SK-N-SH treated with all-trans-retinoic acid at 6 μM for 48 hours (cell line): ENCODE data around the gene ARID5B.

Experiments used
- ATAC-seq: fragments of 200-7000 bp; cut with Tn5 transposase; 3 replicates; pipeline ENCODE4 v1.9.1; 2020; ENCODE audit warnings: mild to moderate bottlenecking, moderate library complexity
- ARNTL ChIP-seq: fragments of 450-650 bp; formaldehyde crosslinking; IDR thresholded peaks from 2 replicates; pipeline ENCODE4 v1.5.0; 2020; ENCODE audit warnings: low read depth, mild to moderate bottlenecking, moderate library complexity, borderline replicate concordance
- BACH2 ChIP-seq: fragments of 250-450 bp; sonication (Bioruptor Pico); IDR thresholded peaks from 2 replicates; pipeline ENCODE4 v1.9.0; 2021; ENCODE audit warnings: mild to moderate bottlenecking, borderline replicate concordance
- CSDC2 ChIP-seq: fragments of 250-450 bp; sonication (Bioruptor Pico); IDR thresholded peaks from 2 replicates; pipeline ENCODE4 v1.5.0; 2020; ENCODE audit warnings: mild to moderate bottlenecking, moderate library complexity
- ESRRG ChIP-seq: fragments of 250-450 bp; sonication (Bioruptor Pico); IDR thresholded peaks from 2 replicates; pipeline ENCODE4 v1.6.1; 2021; ENCODE audit warnings: mild to moderate bottlenecking
- GLIS3 ChIP-seq: fragments of 250-450 bp; sonication (Bioruptor Pico); IDR thresholded peaks from 2 replicates; pipeline ENCODE4 v1.5.0; 2020; ENCODE audit warnings: mild to moderate bottlenecking, moderate library complexity
- ISL1 ChIP-seq: fragments of 250-450 bp; sonication (Bioruptor Pico); IDR thresholded peaks from 2 replicates; pipeline ENCODE4 v2.1.2; 2022; ENCODE audit warnings: mild to moderate bottlenecking, moderate library complexity
- OSR1 ChIP-seq: fragments of 250-450 bp; sonication (Bioruptor Pico); IDR thresholded peaks from 2 replicates; pipeline ENCODE4 v1.8.0; 2022; ENCODE audit warnings: moderate library complexity, mild to moderate bottlenecking, inconsistent platforms
- PPARA ChIP-seq: fragments of 250-450 bp; sonication (Bioruptor Pico); IDR thresholded peaks from 2 replicates; pipeline ENCODE4 v1.5.0; 2020; ENCODE audit warnings: mild to moderate bottlenecking, borderline replicate concordance
- RARB ChIP-seq: fragments of 250-450 bp; sonication (Bioruptor Pico); IDR thresholded peaks from 2 replicates; pipeline ENCODE4 v1.8.0; 2021; ENCODE audit warnings: mild to moderate bottlenecking, moderate library complexity
- SNAI2 ChIP-seq: fragments of 250-450 bp; sonication (Bioruptor Pico); IDR thresholded peaks from 2 replicates; pipeline ENCODE4 v1.5.0; 2020; ENCODE audit warnings: mild to moderate bottlenecking, moderate library complexity
- TCF4 ChIP-seq: fragments of 250-450 bp; sonication (Bioruptor Pico); IDR thresholded peaks from 2 replicates; pipeline ENCODE4 v1.8.0; 2021; ENCODE audit warnings: mild to moderate bottlenecking, moderate library complexity, borderline replicate concordance
- ZC3H10 ChIP-seq: fragments of 250-450 bp; sonication (Bioruptor Pico); IDR thresholded peaks from 2 replicates; pipeline ENCODE4 v1.5.1; 2021; ENCODE audit warnings: mild to moderate bottlenecking, moderate library complexity
- ZFP3 ChIP-seq: fragments of 250-450 bp; sonication (Bioruptor Pico); IDR thresholded peaks from 2 replicates; pipeline ENCODE4 v1.5.0; 2020; ENCODE audit warnings: mild to moderate bottlenecking, moderate library complexity
- ZFP30 ChIP-seq: fragments of 450-650 bp; formaldehyde crosslinking; IDR thresholded peaks from 2 replicates; pipeline ENCODE4 v1.5.0; 2022; ENCODE audit warnings: mild to moderate bottlenecking, moderate library complexity
- ZNF565 ChIP-seq: fragments of 450-650 bp; formaldehyde crosslinking; conservative IDR thresholded peaks from 2 replicates; pipeline ENCODE4 v1.5.0; 2020; ENCODE audit warnings: low read depth, mild to moderate bottlenecking, moderate library complexity
- ZNF70 ChIP-seq: fragments of 450-650 bp; formaldehyde crosslinking; IDR thresholded peaks from 2 replicates; pipeline ENCODE4 v1.5.0; 2020; ENCODE audit warnings: mild to moderate bottlenecking, moderate library complexity
- ZNF8 ChIP-seq: fragments of 450-650 bp; formaldehyde crosslinking; IDR thresholded peaks from 2 replicates; pipeline ENCODE4 v1.5.0; 2020; ENCODE audit warnings: mild to moderate bottlenecking, moderate library complexity
- TF ChIP-seq, protein P1 (sequence below): fragments of 250-450 bp; sonication (Bioruptor Pico); IDR thresholded peaks from 2 replicates; pipeline ENCODE4 v1.8.0; 2021; ENCODE audit warnings: low read depth, mild to moderate bottlenecking, moderate library complexity, borderline replicate concordance
- TF ChIP-seq, protein P2 (sequence below): fragments of 250-450 bp; sonication (Bioruptor Pico); IDR thresholded peaks from 2 replicates; pipeline ENCODE4 v1.5.0; 2020; ENCODE audit warnings: mild to moderate bottlenecking, moderate library complexity
- TF ChIP-seq, protein P3 (sequence below): fragments of 250-450 bp; sonication (Bioruptor Pico); IDR thresholded peaks from 2 replicates; pipeline ENCODE4 v1.5.1; 2020; ENCODE audit warnings: low read depth, mild to moderate bottlenecking, moderate library complexity
- TF ChIP-seq, protein P4 (sequence below): fragments of 250-450 bp; sonication (Bioruptor Pico); IDR thresholded peaks from 2 replicates; pipeline ENCODE4 v1.5.1; 2021; ENCODE audit warnings: mild to moderate bottlenecking, moderate library complexity
- TF ChIP-seq, protein P5 (sequence below): fragments of 250-450 bp; sonication (Bioruptor Pico); IDR thresholded peaks from 2 replicates; pipeline ENCODE4 v1.8.0; 2020; ENCODE audit warnings: mild to moderate bottlenecking, moderate library complexity, borderline replicate concordance

Gene ARID5B

DNA sequence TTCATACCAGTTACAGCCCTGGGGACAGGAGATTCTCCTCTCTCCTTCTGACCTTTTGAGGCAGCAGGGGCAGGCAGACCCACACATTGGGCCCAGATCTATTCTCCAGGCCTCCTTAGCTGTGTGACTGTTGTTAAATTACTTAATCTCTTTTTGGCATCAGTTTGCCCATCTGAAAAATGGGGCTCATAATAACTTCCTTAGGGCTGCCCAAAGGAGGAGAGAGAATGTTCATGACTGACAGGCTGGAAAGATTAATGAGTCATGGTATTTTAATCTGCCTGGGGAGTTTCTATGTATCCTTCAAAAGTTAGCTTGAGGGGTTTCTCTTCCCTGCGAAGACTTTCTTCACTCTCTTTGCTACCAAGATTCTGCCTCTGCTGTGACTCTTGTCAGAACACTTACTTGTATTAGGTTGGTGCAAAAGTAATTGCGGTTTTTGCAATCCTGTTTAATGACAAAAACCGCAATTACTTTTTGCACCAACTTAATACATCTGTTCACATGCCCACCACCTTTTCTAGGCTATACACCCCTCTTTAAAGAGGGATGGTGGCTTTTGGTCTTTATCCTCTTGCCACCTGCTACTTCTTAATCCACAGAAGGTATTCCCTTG lies 83.4 kb downstream of the ARID5B start:
- ATAC-seq = no peak
- no peak for TF ChIP-seq OSR1
- no peak for TF ChIP-seq ZNF565 (CRISPR knock-in tag)
- TF ChIP-seq TCF4 (CRISPR knock-in tag) = no peak
- TF ChIP-seq ARNTL (CRISPR knock-in tag) = no peak

DNA sequence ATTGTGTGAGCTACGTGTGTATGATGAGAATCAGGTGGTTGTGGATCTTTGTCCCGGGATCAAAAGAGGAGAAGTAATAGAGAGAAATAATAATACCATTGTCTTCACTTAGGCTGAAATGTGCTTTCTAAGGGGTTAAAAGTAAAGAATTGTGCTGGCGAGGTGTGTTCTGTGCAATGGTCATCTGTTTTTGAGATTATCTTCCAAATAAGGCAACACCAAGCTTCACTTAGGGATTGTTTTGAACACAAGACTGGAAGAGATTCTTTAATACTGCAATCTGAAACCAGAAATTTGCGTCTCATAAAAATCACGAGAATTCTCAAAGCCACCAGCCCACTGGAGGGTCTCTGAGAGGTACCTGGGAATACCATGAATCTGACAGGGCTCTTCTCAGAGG lies 84.2 kb downstream of the ARID5B start:
- TF ChIP-seq SNAI2 (CRISPR knock-in tag) (no peak), OSR1 (no peak), GLIS3 (CRISPR knock-in tag) (no peak), TCF4 (CRISPR knock-in tag) (no peak), ZNF70 (no peak), RARB (CRISPR knock-in tag) (no peak), ESRRG (CRISPR knock-in tag) (no peak), CSDC2 (CRISPR knock-in tag) (no peak), ISL1 (CRISPR knock-in tag) (no peak), ZNF8 (CRISPR knock-in tag) (no peak), ZFP30 (CRISPR knock-in tag) (no peak)
- TF ChIP-seq, protein P1, sequence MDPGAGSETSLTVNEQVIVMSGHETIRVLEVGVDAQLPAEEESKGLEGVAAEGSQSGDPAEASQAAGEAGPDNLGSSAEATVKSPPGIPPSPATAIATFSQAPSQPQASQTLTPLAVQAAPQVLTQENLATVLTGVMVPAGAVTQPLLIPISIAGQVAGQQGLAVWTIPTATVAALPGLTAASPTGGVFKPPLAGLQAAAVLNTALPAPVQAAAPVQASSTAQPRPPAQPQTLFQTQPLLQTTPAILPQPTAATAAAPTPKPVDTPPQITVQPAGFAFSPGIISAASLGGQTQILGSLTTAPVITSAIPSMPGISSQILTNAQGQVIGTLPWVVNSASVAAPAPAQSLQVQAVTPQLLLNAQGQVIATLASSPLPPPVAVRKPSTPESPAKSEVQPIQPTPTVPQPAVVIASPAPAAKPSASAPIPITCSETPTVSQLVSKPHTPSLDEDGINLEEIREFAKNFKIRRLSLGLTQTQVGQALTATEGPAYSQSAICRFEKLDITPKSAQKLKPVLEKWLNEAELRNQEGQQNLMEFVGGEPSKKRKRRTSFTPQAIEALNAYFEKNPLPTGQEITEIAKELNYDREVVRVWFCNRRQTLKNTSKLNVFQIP (CRISPR knock-in tag) = no peak
- TF ChIP-seq, protein P2, sequence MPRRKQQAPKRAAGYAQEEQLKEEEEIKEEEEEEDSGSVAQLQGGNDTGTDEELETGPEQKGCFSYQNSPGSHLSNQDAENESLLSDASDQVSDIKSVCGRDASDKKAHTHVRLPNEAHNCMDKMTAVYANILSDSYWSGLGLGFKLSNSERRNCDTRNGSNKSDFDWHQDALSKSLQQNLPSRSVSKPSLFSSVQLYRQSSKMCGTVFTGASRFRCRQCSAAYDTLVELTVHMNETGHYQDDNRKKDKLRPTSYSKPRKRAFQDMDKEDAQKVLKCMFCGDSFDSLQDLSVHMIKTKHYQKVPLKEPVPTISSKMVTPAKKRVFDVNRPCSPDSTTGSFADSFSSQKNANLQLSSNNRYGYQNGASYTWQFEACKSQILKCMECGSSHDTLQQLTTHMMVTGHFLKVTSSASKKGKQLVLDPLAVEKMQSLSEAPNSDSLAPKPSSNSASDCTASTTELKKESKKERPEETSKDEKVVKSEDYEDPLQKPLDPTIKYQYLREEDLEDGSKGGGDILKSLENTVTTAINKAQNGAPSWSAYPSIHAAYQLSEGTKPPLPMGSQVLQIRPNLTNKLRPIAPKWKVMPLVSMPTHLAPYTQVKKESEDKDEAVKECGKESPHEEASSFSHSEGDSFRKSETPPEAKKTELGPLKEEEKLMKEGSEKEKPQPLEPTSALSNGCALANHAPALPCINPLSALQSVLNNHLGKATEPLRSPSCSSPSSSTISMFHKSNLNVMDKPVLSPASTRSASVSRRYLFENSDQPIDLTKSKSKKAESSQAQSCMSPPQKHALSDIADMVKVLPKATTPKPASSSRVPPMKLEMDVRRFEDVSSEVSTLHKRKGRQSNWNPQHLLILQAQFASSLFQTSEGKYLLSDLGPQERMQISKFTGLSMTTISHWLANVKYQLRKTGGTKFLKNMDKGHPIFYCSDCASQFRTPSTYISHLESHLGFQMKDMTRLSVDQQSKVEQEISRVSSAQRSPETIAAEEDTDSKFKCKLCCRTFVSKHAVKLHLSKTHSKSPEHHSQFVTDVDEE (CRISPR knock-in tag) = no peak
- TF ChIP-seq, protein P3, sequence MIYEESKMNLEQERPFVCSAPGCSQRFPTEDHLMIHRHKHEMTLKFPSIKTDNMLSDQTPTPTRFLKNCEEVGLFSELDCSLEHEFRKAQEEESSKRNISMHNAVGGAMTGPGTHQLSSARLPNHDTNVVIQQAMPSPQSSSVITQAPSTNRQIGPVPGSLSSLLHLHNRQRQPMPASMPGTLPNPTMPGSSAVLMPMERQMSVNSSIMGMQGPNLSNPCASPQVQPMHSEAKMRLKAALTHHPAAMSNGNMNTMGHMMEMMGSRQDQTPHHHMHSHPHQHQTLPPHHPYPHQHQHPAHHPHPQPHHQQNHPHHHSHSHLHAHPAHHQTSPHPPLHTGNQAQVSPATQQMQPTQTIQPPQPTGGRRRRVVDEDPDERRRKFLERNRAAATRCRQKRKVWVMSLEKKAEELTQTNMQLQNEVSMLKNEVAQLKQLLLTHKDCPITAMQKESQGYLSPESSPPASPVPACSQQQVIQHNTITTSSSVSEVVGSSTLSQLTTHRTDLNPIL (CRISPR knock-in tag) = no peak
- TF ChIP-seq, all 23 proteins: peak for 0
- ATAC-seq = no peak

DNA sequence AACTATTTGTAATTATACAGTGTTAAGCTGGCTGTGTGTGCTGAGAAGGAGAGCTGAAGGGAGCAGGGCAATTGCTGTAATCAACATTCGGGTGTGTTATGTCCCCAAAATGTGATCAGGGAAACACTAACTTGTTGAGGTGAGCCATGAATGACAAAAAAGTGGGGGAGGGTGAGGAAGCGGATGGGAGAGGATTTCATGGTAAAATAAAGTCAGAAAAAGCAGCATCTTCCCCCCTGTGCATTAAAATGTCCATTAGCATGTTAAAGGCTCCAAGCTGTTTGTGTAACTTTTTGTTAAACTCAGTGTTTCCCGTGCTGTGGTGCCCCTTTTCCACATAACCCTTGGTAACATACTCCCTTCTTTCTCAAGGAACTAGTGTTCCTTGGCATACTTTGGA lies 84.9 kb downstream of the ARID5B start:
- no peak for ATAC-seq
- TF ChIP-seq SNAI2 (CRISPR knock-in tag) = no peak
- TF ChIP-seq, protein P2 (CRISPR knock-in tag) = no peak
- TF ChIP-seq GLIS3 (CRISPR knock-in tag) = no peak
- TF ChIP-seq TCF4 (CRISPR knock-in tag) = no peak
- TF ChIP-seq ESRRG (CRISPR knock-in tag) = no peak
- no peak for TF ChIP-seq ZNF565 (CRISPR knock-in tag)
- no peak for TF ChIP-seq ZNF8 (CRISPR knock-in tag)
- TF ChIP-seq ZC3H10 (CRISPR knock-in tag) = no peak
- no peak for TF ChIP-seq ZNF70
- no peak for TF ChIP-seq PPARA (CRISPR knock-in tag)
- TF ChIP-seq ISL1 (CRISPR knock-in tag) = no peak
- TF ChIP-seq, protein P4, sequence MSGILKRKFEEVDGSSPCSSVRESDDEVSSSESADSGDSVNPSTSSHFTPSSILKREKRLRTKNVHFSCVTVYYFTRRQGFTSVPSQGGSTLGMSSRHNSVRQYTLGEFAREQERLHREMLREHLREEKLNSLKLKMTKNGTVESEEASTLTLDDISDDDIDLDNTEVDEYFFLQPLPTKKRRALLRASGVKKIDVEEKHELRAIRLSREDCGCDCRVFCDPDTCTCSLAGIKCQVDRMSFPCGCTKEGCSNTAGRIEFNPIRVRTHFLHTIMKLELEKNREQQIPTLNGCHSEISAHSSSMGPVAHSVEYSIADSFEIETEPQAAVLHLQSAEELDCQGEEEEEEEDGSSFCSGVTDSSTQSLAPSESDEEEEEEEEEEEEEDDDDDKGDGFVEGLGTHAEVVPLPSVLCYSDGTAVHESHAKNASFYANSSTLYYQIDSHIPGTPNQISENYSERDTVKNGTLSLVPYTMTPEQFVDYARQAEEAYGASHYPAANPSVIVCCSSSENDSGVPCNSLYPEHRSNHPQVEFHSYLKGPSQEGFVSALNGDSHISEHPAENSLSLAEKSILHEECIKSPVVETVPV = no peak
- TF ChIP-seq, protein P5, sequence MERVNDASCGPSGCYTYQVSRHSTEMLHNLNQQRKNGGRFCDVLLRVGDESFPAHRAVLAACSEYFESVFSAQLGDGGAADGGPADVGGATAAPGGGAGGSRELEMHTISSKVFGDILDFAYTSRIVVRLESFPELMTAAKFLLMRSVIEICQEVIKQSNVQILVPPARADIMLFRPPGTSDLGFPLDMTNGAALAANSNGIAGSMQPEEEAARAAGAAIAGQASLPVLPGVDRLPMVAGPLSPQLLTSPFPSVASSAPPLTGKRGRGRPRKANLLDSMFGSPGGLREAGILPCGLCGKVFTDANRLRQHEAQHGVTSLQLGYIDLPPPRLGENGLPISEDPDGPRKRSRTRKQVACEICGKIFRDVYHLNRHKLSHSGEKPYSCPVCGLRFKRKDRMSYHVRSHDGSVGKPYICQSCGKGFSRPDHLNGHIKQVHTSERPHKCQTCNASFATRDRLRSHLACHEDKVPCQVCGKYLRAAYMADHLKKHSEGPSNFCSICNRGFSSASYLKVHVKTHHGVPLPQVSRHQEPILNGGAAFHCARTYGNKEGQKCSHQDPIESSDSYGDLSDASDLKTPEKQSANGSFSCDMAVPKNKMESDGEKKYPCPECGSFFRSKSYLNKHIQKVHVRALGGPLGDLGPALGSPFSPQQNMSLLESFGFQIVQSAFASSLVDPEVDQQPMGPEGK (CRISPR knock-in tag) = no peak
- no peak for TF ChIP-seq BACH2 (CRISPR knock-in tag)
- TF ChIP-seq, protein P1 (CRISPR knock-in tag) = no peak
- TF ChIP-seq ZFP3 (CRISPR knock-in tag) = no peak
